Calu3 (cell line): ENCODE data around the gene NFATC3. TPM values are rescaled to one million over a fixed set of nuclear protein-coding genes. Genes with fewer than 3 reads are reported as not detected.
A peak's percentile ranks its signal among the peaks of the same experiment; 100 is the strongest.

Experiments used
- BruUV-seq: library from RNA; stranded (reverse); fragments of 400-500 nt; replicated peaks from 2 replicates; lab custom pipeline; 2021; lab: Mats Ljungman, UMichigan
- CTCF ChIA-PET: fragments of 300-600 bp; sonication (Branson Sonifier 250); formaldehyde crosslinking; loops from one replicate; lab custom pipeline; 2022; ENCODE audit warnings: antibody characterized with exemption; lab: Charles Lee
- DNase-seq: peaks from one replicate; pipeline ENCODE4 v3.0.0; 2022
- H3K27ac Mint-ChIP-seq: one replicate; pipeline ENCODE4 v1.8.0; 2022; ENCODE audit warnings: mixed read lengths; ENCODE audit not compliant: unreplicated experiment
- H3K27me3 Mint-ChIP-seq: one replicate; pipeline ENCODE4 v1.8.0; 2022; ENCODE audit warnings: mixed read lengths; ENCODE audit not compliant: unreplicated experiment
- H3K36me3 Mint-ChIP-seq: one replicate; pipeline ENCODE4 v1.8.0; 2022; ENCODE audit warnings: mild to moderate bottlenecking, moderate library complexity, mixed read lengths; ENCODE audit not compliant: insufficient read depth, unreplicated experiment
- H3K4me1 Mint-ChIP-seq: one replicate; pipeline ENCODE4 v1.8.0; 2022; ENCODE audit warnings: mild to moderate bottlenecking, low read depth, mixed read lengths; ENCODE audit not compliant: unreplicated experiment
- H3K4me3 Mint-ChIP-seq: one replicate; pipeline ENCODE4 v1.8.0; 2022; ENCODE audit warnings: mild to moderate bottlenecking, low read depth, moderate library complexity, mixed read lengths; ENCODE audit not compliant: unreplicated experiment
- H3K9me3 Mint-ChIP-seq: one replicate; pipeline ENCODE4 v1.8.0; 2022; ENCODE audit warnings: low read depth, mixed read lengths; ENCODE audit not compliant: unreplicated experiment
- intact Hi-C: fragments of 100-400 bp; cut with micrococcal nuclease; formaldehyde crosslinking; loops from one replicate; pipeline ENCODE4 v1.10.0; 2022; ENCODE audit not compliant: unreplicated experiment
- total RNA-seq: library from RNA; stranded (reverse); gene quantifications from 2 replicates; pipeline ENCODE4 v1.2.3, GENCODE V29; 2022
- TF ChIP-seq, protein P1 (sequence below): fragments of 200-600 bp; IDR thresholded peaks from one replicate; pipeline ENCODE4 v1.8.0; 2022; ENCODE audit warnings: antibody characterized with exemption; ENCODE audit not compliant: unreplicated experiment

NFATC3 gene
- total RNA-seq, 1 experiment from 2014 or later = 39.3 TPM

DNA sequence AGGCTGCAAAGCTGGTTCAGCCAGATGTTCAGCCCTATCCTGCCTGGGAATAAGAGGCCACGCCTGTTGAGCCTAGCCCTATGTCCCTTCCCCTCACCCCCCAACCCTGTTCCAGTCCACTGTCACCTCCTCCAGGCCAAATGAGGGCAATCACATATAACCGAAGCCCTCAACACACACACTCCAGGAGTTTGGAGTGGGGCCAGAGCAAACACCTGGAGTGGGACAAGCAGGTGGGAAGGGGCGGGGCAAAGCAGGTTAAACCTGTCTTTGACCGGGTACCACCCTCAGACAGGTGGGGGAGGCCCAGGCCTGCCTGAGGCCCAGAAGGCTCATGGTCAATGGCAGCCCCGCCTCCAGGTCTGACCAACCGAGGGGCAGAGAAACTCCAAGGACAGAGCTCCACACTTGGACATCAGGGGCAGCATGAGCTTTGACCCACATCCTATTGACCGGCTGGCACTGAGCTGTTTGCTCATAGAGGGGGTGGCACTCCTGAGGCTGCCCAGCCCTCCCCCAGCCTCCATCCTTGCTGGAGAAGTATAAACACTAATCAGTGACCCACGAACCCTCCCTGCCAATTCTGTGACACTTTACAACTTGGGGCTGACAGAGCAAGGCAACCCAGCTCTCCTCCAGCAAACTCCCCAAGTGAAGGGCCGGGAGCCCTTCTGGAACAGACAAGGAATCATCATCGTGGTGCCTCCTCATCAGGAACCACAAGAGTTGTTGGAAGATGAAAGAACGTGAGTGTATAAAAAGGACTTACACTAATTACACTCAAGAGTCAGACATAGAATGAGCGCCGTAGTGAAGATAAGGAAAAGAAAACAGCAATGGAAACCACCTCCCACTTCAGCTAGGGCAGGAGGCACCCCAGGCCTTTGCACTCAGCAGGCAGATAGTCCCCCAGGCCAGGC is 149.3 kb downstream of the NFATC3 start:
- TF ChIP-seq, protein P1, sequence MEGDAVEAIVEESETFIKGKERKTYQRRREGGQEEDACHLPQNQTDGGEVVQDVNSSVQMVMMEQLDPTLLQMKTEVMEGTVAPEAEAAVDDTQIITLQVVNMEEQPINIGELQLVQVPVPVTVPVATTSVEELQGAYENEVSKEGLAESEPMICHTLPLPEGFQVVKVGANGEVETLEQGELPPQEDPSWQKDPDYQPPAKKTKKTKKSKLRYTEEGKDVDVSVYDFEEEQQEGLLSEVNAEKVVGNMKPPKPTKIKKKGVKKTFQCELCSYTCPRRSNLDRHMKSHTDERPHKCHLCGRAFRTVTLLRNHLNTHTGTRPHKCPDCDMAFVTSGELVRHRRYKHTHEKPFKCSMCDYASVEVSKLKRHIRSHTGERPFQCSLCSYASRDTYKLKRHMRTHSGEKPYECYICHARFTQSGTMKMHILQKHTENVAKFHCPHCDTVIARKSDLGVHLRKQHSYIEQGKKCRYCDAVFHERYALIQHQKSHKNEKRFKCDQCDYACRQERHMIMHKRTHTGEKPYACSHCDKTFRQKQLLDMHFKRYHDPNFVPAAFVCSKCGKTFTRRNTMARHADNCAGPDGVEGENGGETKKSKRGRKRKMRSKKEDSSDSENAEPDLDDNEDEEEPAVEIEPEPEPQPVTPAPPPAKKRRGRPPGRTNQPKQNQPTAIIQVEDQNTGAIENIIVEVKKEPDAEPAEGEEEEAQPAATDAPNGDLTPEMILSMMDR = no peak
- no TSS peak for BruUV-seq
- H3K4me3 Mint-ChIP-seq = peak overlapping the region; percentile 74
- no peaks in the 10 kb centered on the region for H3K27me3 Mint-ChIP-seq
- H3K9me3 Mint-ChIP-seq = no peaks in the 10 kb centered on the region
- H3K4me1 Mint-ChIP-seq = peaks cover 30% of the 10 kb centered on the region
- peak; percentile 99 for DNase-seq
- intact Hi-C loops = loop anchor here (2.0 kb wide), 1 partner anchor 92 kb away; no protein-coding TSS in a partner anchor
- H3K36me3 Mint-ChIP-seq = peaks cover 95% of the 10 kb centered on the region
- H3K27ac Mint-ChIP-seq = peak overlapping the region; percentile 95
- CTCF ChIA-PET = interaction anchor here (0.6 to 1.4 kb wide), 6 partner anchors 11 to 194 kb away, joined by 3 to 6 read pairs (median 3); partner anchors contain the start of genes NFATC3, PLA2G15 and SLC7A6

DNA sequence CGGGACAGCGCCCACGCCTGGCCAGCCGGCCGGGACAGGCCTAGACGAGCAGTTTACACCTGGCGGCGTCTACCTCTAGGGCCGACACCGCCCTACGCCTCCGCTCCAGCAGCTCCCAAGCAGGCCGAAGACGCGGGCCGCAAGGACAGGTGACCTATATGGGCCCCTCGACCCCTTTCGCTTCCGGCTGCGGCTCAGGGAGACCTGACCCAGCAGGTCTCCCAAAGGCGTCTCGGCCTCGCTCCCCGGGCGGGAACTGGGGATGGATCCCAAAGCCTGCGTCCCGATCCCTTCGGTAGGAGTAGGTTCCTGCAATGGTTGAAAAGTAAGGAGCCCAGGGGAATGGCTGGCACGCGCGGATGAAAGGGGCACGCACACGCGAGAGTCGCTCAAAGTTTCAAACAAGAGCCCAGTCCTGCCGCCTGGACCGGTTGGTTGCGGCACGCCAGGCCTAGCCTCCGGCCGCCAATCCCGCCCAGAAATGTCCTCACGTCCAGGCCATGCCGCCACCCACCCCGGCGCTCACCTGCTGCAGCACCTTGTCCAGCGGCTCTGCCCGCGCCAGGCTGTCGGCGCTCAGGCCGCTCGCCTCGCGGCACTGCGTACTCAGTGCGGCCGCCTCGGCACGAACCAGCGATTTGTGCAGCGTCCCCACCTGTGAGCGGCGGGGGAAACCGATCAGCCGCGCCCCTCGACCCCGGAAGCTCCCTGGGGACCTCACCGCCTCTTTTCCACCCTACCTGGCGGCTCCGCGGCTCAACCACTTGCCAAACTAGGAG is 150.1 kb downstream of the NFATC3 start:
- CTCF ChIA-PET = interaction anchor here (0.6 to 1.4 kb wide), 4 partner anchors 10 to 150 kb away, joined by 3 to 6 read pairs (median 4); partner anchors contain the start of genes NFATC3 and PLA2G15
- intact Hi-C loops = loop anchor here (2.0 kb wide), 1 partner anchor 92 kb away; no protein-coding TSS in a partner anchor
- Mint-ChIP-seq H3K36me3 (peaks cover 94% of the 10 kb centered on the region), H3K4me1 (peaks cover 30% of the 10 kb centered on the region), H3K27me3 (no peaks in the 10 kb centered on the region), H3K9me3 (no peaks in the 10 kb centered on the region), H3K27ac (peak overlapping the region; percentile 95), H3K4me3 (peak overlapping the region; percentile 74)
- TF ChIP-seq, protein P1 = no peak
- peak; percentile 61 for DNase-seq
- TSS peak; percentile 36 for BruUV-seq

- no peak for DNase-seq
- H3K36me3 Mint-ChIP-seq = peaks cover 89% of the 10 kb centered on the region
- H3K4me3 Mint-ChIP-seq = peak within 1 kb of the TSS; percentile 74
- peaks cover 30% of the 10 kb centered on the region for H3K4me1 Mint-ChIP-seq
- BruUV-seq = no TSS peak
- H3K27ac Mint-ChIP-seq = peak within 1 kb of the TSS; percentile 95
- CTCF ChIA-PET = interaction anchor here (1.2 kb wide), 1 partner anchor 26 kb away, joined by 4 read pairs; no protein-coding TSS in a partner anchor
- H3K27me3 Mint-ChIP-seq = no peaks in the 10 kb centered on the region
- intact Hi-C loops = loop anchor here (2.0 kb wide), 1 partner anchor 93 kb away; no protein-coding TSS in a partner anchor
- no peaks in the 10 kb centered on the region for H3K9me3 Mint-ChIP-seq
- TF ChIP-seq, protein P1 = no peak
Measured at GRCh38 chr16:68235887-68236136, 150.6 kb downstream of the NFATC3 start, which contains the start of gene ESRP2. Gene ESRP2 (minus strand): TSS chr16:68236127. CDS start chr16:68236045, 82 bp downstream.
